Activated CD8-positive, alpha-beta T cell treated with anti-CD3 and anti-CD28 coated beads for 36 hours (primary cell): ENCODE measurements around the gene TAS1R2. TPM values are rescaled to one million over a fixed set of nuclear protein-coding genes. Genes with fewer than 3 reads are reported as not detected.

Experiments
- ATAC-seq: fragments of 200-7000 bp; cut with Tn5 transposase; one replicate; pipeline ENCODE4 v1.10.0; 2021; ENCODE audit warnings: mild to moderate bottlenecking, moderate library complexity
- CTCF ChIA-PET: fragments of 350-600 bp; sonication (Branson Sonifier 250); formaldehyde crosslinking; loops from one replicate; lab custom pipeline; 2021; ENCODE audit warnings: antibody characterized with exemption; lab: Charles Lee
- POLR2A ChIA-PET: fragments of 350-600 bp; sonication (Branson Sonifier 250); formaldehyde crosslinking; loops from one replicate; lab custom pipeline; 2021; ENCODE audit warnings: antibody characterized with exemption; lab: Charles Lee
- DNase-seq: peaks from one replicate; pipeline ENCODE4 v3.0.0-alpha.2; 2020
- H3K27ac Mint-ChIP-seq: one replicate; pipeline ENCODE4 v1.8.0; 2021; ENCODE audit warnings: mild to moderate bottlenecking, mixed read lengths
- H3K27me3 Mint-ChIP-seq: one replicate; pipeline ENCODE4 v1.8.0; 2021; ENCODE audit warnings: mixed read lengths
- H3K36me3 Mint-ChIP-seq: one replicate; pipeline ENCODE4 v1.8.0; 2021; ENCODE audit warnings: low read depth, mixed read lengths
- H3K4me1 Mint-ChIP-seq: one replicate; pipeline ENCODE4 v1.8.0; 2021; ENCODE audit warnings: low read depth, mixed read lengths
- H3K4me3 Mint-ChIP-seq: one replicate; pipeline ENCODE4 v1.8.0; 2021; ENCODE audit warnings: mild to moderate bottlenecking, moderate library complexity, mixed read lengths
- H3K9me3 Mint-ChIP-seq: one replicate; pipeline ENCODE4 v1.8.0; 2021; ENCODE audit warnings: mixed read lengths
- CTCF ChIP-seq: fragments of 200-600 bp; IDR thresholded peaks from one replicate; pipeline ENCODE4 v1.8.0; 2022; ENCODE audit warnings: antibody characterized with exemption, mild to moderate bottlenecking
- intact Hi-C: fragments of 100-400 bp; cut with micrococcal nuclease; formaldehyde crosslinking; loops from one replicate; pipeline ENCODE4 v1.10.0; 2022
- total RNA-seq, 2 experiments: library from RNA; stranded (reverse); gene quantifications; one replicate each; pipeline ENCODE4 v1.2.3, GENCODE V29; 2021

The TAS1R2 gene
- total RNA-seq, 2 experiments from 2014 or later, result not detected

- Mint-ChIP-seq H3K4me3 (no peak overlapping the region), H3K9me3 (no peaks in the 10 kb centered on the region), H3K4me1 (no peaks in the 10 kb centered on the region), H3K27me3 (peaks cover 10% of the 10 kb centered on the region), H3K36me3 (no peaks in the 10 kb centered on the region), H3K27ac (no peak overlapping the region)
- DNase-seq (no peak), ATAC-seq (no peak)
- CTCF ChIA-PET, result interaction anchor here (0.9 to 1.7 kb wide), 3 partner anchors 16 to 71 kb away, joined by 3 to 4 read pairs (median 3); no protein-coding TSS in a partner anchor
- POLR2A ChIA-PET, result no interaction called here
- intact Hi-C loops, result no loop called here
- TF ChIP-seq CTCF, result no peak
Observed at GRCh38 chr1:18805150-18805879, 54.1 kb downstream of the TAS1R2 start.

- POLR2A ChIA-PET, result no interaction called here
- no peaks in the 10 kb centered on the region for H3K9me3 Mint-ChIP-seq
- DNase-seq (no peak), ATAC-seq (no peak)
- CTCF ChIA-PET, result no interaction called here
- intact Hi-C loops, result no loop called here
- peaks cover 10% of the 10 kb centered on the region for H3K27me3 Mint-ChIP-seq
- no peak overlapping the region for H3K4me3 Mint-ChIP-seq
- H3K4me1 Mint-ChIP-seq, result no peaks in the 10 kb centered on the region
- no peak for TF ChIP-seq CTCF
- H3K36me3 Mint-ChIP-seq, result no peaks in the 10 kb centered on the region
- no peak overlapping the region for H3K27ac Mint-ChIP-seq
Observed at GRCh38 chr1:18803851-18804250, 55.6 kb downstream of the TAS1R2 start.

- ChIA-PET CTCF (no interaction called here), POLR2A (no interaction called here)
Observed at GRCh38 chr1:18803151-18803791, 56.2 kb downstream of the TAS1R2 start.

GRCh38 chr1:18802231-18802630, 57.2 kb downstream of the TAS1R2 start:
- ATAC-seq, result no peak
- no peak for TF ChIP-seq CTCF
- Mint-ChIP-seq H3K4me3 (no peak overlapping the region), H3K27ac (no peak overlapping the region), H3K27me3 (peaks cover 6% of the 10 kb centered on the region), H3K36me3 (no peaks in the 10 kb centered on the region), H3K9me3 (no peaks in the 10 kb centered on the region), H3K4me1 (no peaks in the 10 kb centered on the region)
- ChIA-PET POLR2A (no interaction called here), CTCF (no interaction called here)
- DNase-seq, result no peak
- intact Hi-C loops, result no loop called here

More at GRCh38 chr1:18803151-18803791, 56.2 kb downstream of the TAS1R2 start:
- Mint-ChIP-seq H3K4me1 (no peaks in the 10 kb centered on the region), H3K4me3 (no peak overlapping the region), H3K36me3 (no peaks in the 10 kb centered on the region), H3K9me3 (no peaks in the 10 kb centered on the region), H3K27ac (no peak overlapping the region), H3K27me3 (peaks cover 10% of the 10 kb centered on the region)
- intact Hi-C loops, result no loop called here
- DNase-seq (no peak), ATAC-seq (no peak)
- TF ChIP-seq CTCF, result no peak

GRCh38 chr1:18800258-18800657, 59.2 kb downstream of the TAS1R2 start:
- H3K36me3 Mint-ChIP-seq, result no peaks in the 10 kb centered on the region
- H3K27ac Mint-ChIP-seq, result no peak overlapping the region
- peaks cover 10% of the 10 kb centered on the region for H3K27me3 Mint-ChIP-seq
- TF ChIP-seq CTCF, result no peak
- DNase-seq (no peak), ATAC-seq (no peak)
- intact Hi-C loops, result no loop called here
- no peak overlapping the region for H3K4me3 Mint-ChIP-seq
- H3K4me1 Mint-ChIP-seq, result no peaks in the 10 kb centered on the region
- CTCF ChIA-PET, result no interaction called here
- no peaks in the 10 kb centered on the region for H3K9me3 Mint-ChIP-seq
- POLR2A ChIA-PET, result no interaction called here
